Measurements from ENCODE around the gene MLYCD.

DNA sequence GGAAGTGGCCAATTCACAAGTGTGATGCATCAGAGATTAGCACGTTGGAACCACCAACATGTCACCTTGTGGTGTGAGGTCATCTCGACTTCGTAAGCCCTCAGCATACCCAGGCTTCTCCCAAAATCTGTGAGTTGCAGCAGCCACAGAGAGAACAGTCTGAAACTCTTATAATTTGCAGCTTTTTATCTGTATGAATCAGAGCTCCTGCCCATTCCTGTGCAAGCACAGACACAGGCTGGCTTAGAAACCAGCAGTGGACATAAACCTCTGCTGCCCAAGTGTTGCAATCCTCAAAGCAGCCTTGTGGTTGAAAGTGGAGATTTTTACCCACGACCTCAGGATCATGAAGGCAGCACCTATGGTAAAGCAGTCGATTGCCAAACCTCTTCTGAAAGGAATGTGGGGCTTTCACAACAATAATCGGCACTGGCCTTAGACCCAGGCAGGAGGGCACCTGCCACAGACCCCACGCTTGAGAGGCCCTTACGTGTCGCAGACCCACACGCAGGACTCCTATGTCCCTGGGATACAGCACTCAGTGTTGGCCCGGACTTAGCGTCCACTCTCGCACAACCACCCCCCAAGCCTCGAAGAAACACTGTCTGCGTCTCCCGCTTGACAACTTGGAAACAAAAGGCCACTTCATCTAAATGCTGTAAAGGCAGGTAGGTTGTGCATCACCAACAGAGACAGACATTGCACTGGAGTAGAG, 29.6 kb downstream of the MLYCD start:
- no peak for TF ChIP-seq CTCF (IDR thresholded peaks at IDR 0.05; ENCODE audit: low read depth, low read length)
- TF ChIP-seq EZH2phosphoT487 (IDR thresholded peaks at IDR 0.05; ENCODE audit: low read depth) = no peak
